Endothelial cell of umbilical vein (primary cell): Measurements from ENCODE around the gene INPP5J. TPM values are rescaled to one million over a fixed set of nuclear protein-coding genes. Genes with fewer than 3 reads are reported as not detected.

Source experiments
- BruUV-seq: library from RNA; stranded (reverse); fragments of 400-500 nt; replicated peaks from 2 replicates; lab custom pipeline; 2021; lab: Mats Ljungman, UMichigan
- CTCF ChIA-PET: fragments of 300-600, 350-600 bp; sonication (Branson Sonifier 250); formaldehyde crosslinking; loops from one replicate; lab custom pipeline; 2021; ENCODE audit warnings: antibody characterized with exemption, inconsistent platforms; lab: Charles Lee
- POLR2A ChIA-PET: fragments of 300-600, 350-600 bp; sonication (Branson Sonifier 250); formaldehyde crosslinking; loops from one replicate; lab custom pipeline; 2021; ENCODE audit warnings: antibody characterized with exemption, inconsistent platforms; lab: Charles Lee
- DNase-seq: peaks from one replicate; pipeline ENCODE4 v3.0.0-alpha.2; 2011; ENCODE audit warnings: low read depth, low spot score
- FAIRE-seq: peaks from 2 replicates; lab custom pipeline; 2011; peaks lifted over from hg19 to GRCh38; lab: Jason Lieb, UNC
- H2AFZ ChIP-seq: 2 replicates; pipeline ENCODE4 v1.6.0; 2012; ENCODE audit warnings: low read depth, low read length, control low read depth, inconsistent platforms
- H3K27ac ChIP-seq: 2 replicates; pipeline ENCODE4 v1.5.1; 2011; ENCODE audit warnings: low read depth, mild to moderate bottlenecking, control low read depth, low read length, moderate library complexity; ENCODE audit not compliant: insufficient read depth
- H3K27me3 ChIP-seq, 2 experiments: 2 replicates each; pipeline versions ENCODE4 v1.6.0 to v1.6.1; 2011; ENCODE audit warnings: low read length in 2 of 2, mixed read lengths in 1 of 2; ENCODE audit not compliant: control insufficient read depth in 2 of 2, insufficient read depth in 2 of 2
- H3K36me3 ChIP-seq, 2 experiments: 2 replicates in 1 of 2; 3 replicates in 1 of 2; pipeline ENCODE4 v1.5.1; 2011; ENCODE audit warnings: low read length in 2 of 2, mild to moderate bottlenecking in 1 of 2, moderate library complexity in 1 of 2; ENCODE audit not compliant: control insufficient read depth in 2 of 2, insufficient read depth in 2 of 2; ENCODE audit errors: extremely low read depth in 1 of 2
- H3K4me1 ChIP-seq: 3 replicates; pipeline ENCODE4 v1.5.1; 2011; ENCODE audit warnings: mild to moderate bottlenecking, low read length; ENCODE audit not compliant: control insufficient read depth, insufficient read depth; ENCODE audit errors: extremely low read depth
- H3K4me2 ChIP-seq: 2 replicates; pipeline ENCODE4 v1.6.1; 2011; ENCODE audit warnings: low read length, control low read depth, mixed read lengths; ENCODE audit not compliant: insufficient read depth
- H3K4me3 ChIP-seq, 3 experiments: fragments of 200-600 bp in 1 of 3; sonication (generic), shearing (Covaris generic) in 1 of 3; replicated peaks in 1 of 3; 2 replicates each; pipeline ENCODE4 v1.5.1; 2011 to 2016; ENCODE audit warnings: control low read depth in 3 of 3, low read length in 3 of 3, mild to moderate bottlenecking in 2 of 3, inconsistent platforms in 1 of 3, low read depth in 1 of 3, moderate library complexity in 1 of 3; ENCODE audit not compliant: insufficient read depth in 1 of 3
- H3K79me2 ChIP-seq: 2 replicates; pipeline ENCODE4 v1.6.0; 2012; ENCODE audit warnings: low read length, inconsistent platforms; ENCODE audit not compliant: control insufficient read depth, insufficient read depth
- H3K9ac ChIP-seq: replicated peaks from 2 replicates; pipeline ENCODE3; 2011; ENCODE audit warnings: low read length, control low read depth; ENCODE audit not compliant: insufficient read depth; ENCODE audit errors: extremely low read depth
- H3K9me1 ChIP-seq: replicated peaks from 3 replicates; pipeline ENCODE4 v1.6.0; 2011; ENCODE audit warnings: mild to moderate bottlenecking, low read length; ENCODE audit not compliant: control insufficient read depth, insufficient read depth; ENCODE audit errors: extremely low read depth
- H3K9me3 ChIP-seq: replicated peaks from 2 replicates; pipeline ENCODE4 v1.5.1; 2012; ENCODE audit warnings: low read length, inconsistent platforms; ENCODE audit not compliant: control insufficient read depth, insufficient read depth
- H4K20me1 ChIP-seq: replicated peaks from 2 replicates; pipeline ENCODE3; 2011; ENCODE audit warnings: mild to moderate bottlenecking, low read length; ENCODE audit not compliant: control insufficient read depth, insufficient read depth; ENCODE audit errors: extremely low read depth
- CTCF ChIP-seq, 2 donors: IDR thresholded peaks; 1 replicate in 1 of 2; 2 replicates in 1 of 2; pipeline ENCODE4 v1.5.1; 2011; ENCODE audit warnings: low read length in 2 of 2, mild to moderate bottlenecking in 2 of 2, moderate library complexity in 2 of 2, control low read depth in 1 of 2, inconsistent platforms in 1 of 2, low read depth in 1 of 2; ENCODE audit not compliant: insufficient read depth in 1 of 2; ENCODE audit errors: extremely low read depth in 1 of 2
- GATA2 ChIP-seq: IDR thresholded peaks from 2 replicates; pipeline ENCODE4 v1.7.0; 2011; ENCODE audit warnings: low read depth, mild to moderate bottlenecking, moderate library complexity, mixed read lengths, low read length; ENCODE audit not compliant: insufficient read length, insufficient read depth
- MAX ChIP-seq: IDR thresholded peaks from 2 replicates; pipeline ENCODE4 v1.6.1; 2011; ENCODE audit not compliant: insufficient read depth, insufficient read length
- POLR2A ChIP-seq: IDR thresholded peaks from 2 replicates; pipeline ENCODE4 v1.6.1; 2012; ENCODE audit warnings: low read depth, mild to moderate bottlenecking, control low read depth, low read length
- POLR2AphosphoS5 ChIP-seq: IDR thresholded peaks from 2 replicates; pipeline ENCODE4 v1.6.1; 2012; ENCODE audit warnings: low read depth, mild to moderate bottlenecking, control low read depth, low read length, moderate library complexity; ENCODE audit not compliant: insufficient read depth
- dilution Hi-C: fragments of 300-500 bp; cut with MboI; formaldehyde crosslinking; loops from one replicate; pipeline ENCODE4 v1.15.0; 2019; ENCODE audit warnings: low sequenced_read_pairs; ENCODE audit not compliant: extremely low pct_ligation_motif_present
- intact Hi-C: fragments of 100-400 bp; cut with micrococcal nuclease; formaldehyde crosslinking; loops from one replicate; pipeline ENCODE4 v1.10.0; 2022
- polyA plus RNA-seq, 4 experiments: library from polyadenylated mRNA; depleted of rRNA in 3 of 4; stranded (reverse) in 3 of 4; unstranded in 1 of 4; fragments of >200 nt; gene quantifications; 2 replicates each; pipeline versions ENCODE4 v1.2.1 to v1.2.3, GENCODE V29; 2011 to 2012; ENCODE audit warnings: missing spikeins in 1 of 4
- total RNA-seq: library from RNA; stranded (reverse); gene quantifications from 2 replicates; pipeline ENCODE4 v1.2.3, GENCODE V29; 2021

INPP5J gene
- total and polyA plus RNA-seq, 2 donors (not counting 3 experiments of a cell fraction or from before 2014, with no cell fraction given) = 0.43 to 0.49 TPM

GRCh38 chr22:31103111-31103510, 19.7 kb upstream of the INPP5J start:
- Histone ChIP-seq H3K27ac (no peak overlapping the region), H3K27me3 (no peaks in the 10 kb centered on the region), H4K20me1 (no peaks in the 10 kb centered on the region), H3K9me1 (no peaks in the 10 kb centered on the region), H3K9ac (no peak overlapping the region), H2AFZ (no peak overlapping the region), H3K4me2 (no peak overlapping the region), H3K9me3 (no peaks in the 10 kb centered on the region), H3K4me3 (no peak overlapping the region), H3K79me2 (no peaks in the 10 kb centered on the region), H3K4me1 (peaks cover 11% of the 10 kb centered on the region), H3K36me3 (peaks cover 12 to 33% of the 10 kb centered on the region in 2 experiments)
- ChIA-PET CTCF (interaction anchor here (1.0 to 1.4 kb wide), 2 partner anchors 18 to 169 kb away, joined by 3 to 5 read pairs; no protein-coding TSS in a partner anchor), POLR2A (interaction anchor here (0.6 kb wide), 1 partner anchor 46 kb away, joined by 3 read pairs; no protein-coding TSS in a partner anchor)
- TF ChIP-seq CTCF (IDR thresholded peaks at IDR 0.05; ENCODE audit: extremely low read depth in 1 of 2, insufficient read depth in 1 of 2, low read depth in 1 of 2, low read length in 2 of 2) (no peak), POLR2A (peak; percentile 3), GATA2 (no peak), MAX (no peak), POLR2AphosphoS5 (no peak)
- dilution Hi-C loops (no loop called here), intact Hi-C loops (no loop called here)
- FAIRE-seq (no peak), DNase-seq (no peak)
- no TSS peak for BruUV-seq
